NCI-H1105 treated with DMSO at 0.1 percent for 48 hours (cell line): Measurements from ENCODE around the gene PIP5K1C.

Experiments used
- DNase-seq: peaks from one replicate; lab custom pipeline; 2025; lab: John Stamatoyannopoulos, UW

The PIP5K1C gene

GRCh38 chr19:3700242-3701032 lies at the start of gene PIP5K1C:
Gene PIP5K1C, minus strand, starts transcription at chr19:3700468. Its CDS starts 78 bp downstream, at chr19:3700390.
- peak; percentile 79 for DNase-seq

- no peak for DNase-seq
Observed at GRCh38 chr19:3748965-3749364, 48.7 kb upstream of the PIP5K1C start.

GRCh38 chr19:3746371-3747056 lies 46.2 kb upstream of the PIP5K1C start:
- DNase-seq = no peak

GRCh38 chr19:3745363-3746045 lies 45.2 kb upstream of the PIP5K1C start:
- no peak for DNase-seq

- no peak for DNase-seq
Observed at GRCh38 chr19:3743486-3743885, 43.2 kb upstream of the PIP5K1C start.

- DNase-seq = no peak
Observed at GRCh38 chr19:3740431-3740830, 40.2 kb upstream of the PIP5K1C start.

- no peak for DNase-seq
Observed at GRCh38 chr19:3738477-3739220, 38.4 kb upstream of the PIP5K1C start.

- DNase-seq = no peak
Observed at GRCh38 chr19:3737487-3738205, 37.4 kb upstream of the PIP5K1C start.

GRCh38 chr19:3736106-3736724 lies 35.9 kb upstream of the PIP5K1C start:
- no peak for DNase-seq

GRCh38 chr19:3734310-3734600 lies 34.0 kb upstream of the PIP5K1C start:
- no peak for DNase-seq

- DNase-seq = no peak
Observed at GRCh38 chr19:3733549-3734309, 33.5 kb upstream of the PIP5K1C start.

GRCh38 chr19:3732108-3732507 lies 31.8 kb upstream of the PIP5K1C start:
- DNase-seq = no peak

GRCh38 chr19:3730457-3730958 lies 30.2 kb upstream of the PIP5K1C start:
- DNase-seq = no peak

GRCh38 chr19:3725640-3726310 lies 25.5 kb upstream of the PIP5K1C start:
- no peak for DNase-seq

GRCh38 chr19:3725121-3725520 lies 24.9 kb upstream of the PIP5K1C start:
- DNase-seq = no peak

- DNase-seq = peak; percentile 69
Observed at GRCh38 chr19:3723883-3724282, 23.6 kb upstream of the PIP5K1C start.

GRCh38 chr19:3723110-3723488 lies 22.8 kb upstream of the PIP5K1C start:
- no peak for DNase-seq

GRCh38 chr19:3722443-3723109 lies 22.3 kb upstream of the PIP5K1C start:
- no peak for DNase-seq

GRCh38 chr19:3721887-3722442 lies 21.7 kb upstream of the PIP5K1C start:
- DNase-seq = no peak
